ENCODE measurements around the gene GOLGA5.

DNA sequence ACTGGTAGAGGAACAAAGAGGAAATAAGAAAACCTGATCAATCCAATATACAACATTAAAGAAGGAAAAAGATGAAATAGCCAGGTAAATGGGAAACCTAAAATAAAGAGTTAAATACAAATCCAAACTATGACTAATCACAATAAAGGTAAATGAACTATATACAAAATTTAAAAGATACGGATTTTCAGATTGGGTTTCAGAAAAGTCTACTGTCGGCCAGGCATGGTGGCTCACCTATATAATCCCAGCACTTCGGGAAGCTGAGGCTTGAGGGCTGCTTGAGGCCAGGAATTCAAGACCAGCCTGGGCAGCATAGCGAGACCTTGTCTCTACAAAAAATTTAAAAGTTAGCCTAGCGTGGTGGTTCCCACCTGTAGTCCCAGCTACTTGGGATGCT, 89.0 kb downstream of the GOLGA5 start:
- no peak for TF ChIP-seq POLR2A (IDR thresholded peaks at IDR 0.05)
- TF ChIP-seq CTCF (IDR thresholded peaks at IDR 0.05 in 4 of 5, conservative IDR thresholded peaks at IDR 0.05 in 1 of 5) = no peak
